SK-N-SH treated with all-trans-retinoic acid at 6 μM for 48 hours (cell line): Measurements from ENCODE around the gene CDCA3.

Experiments used
- ATAC-seq: fragments of 200-7000 bp; cut with Tn5 transposase; 3 replicates; pipeline ENCODE4 v1.9.1; 2020; ENCODE audit warnings: mild to moderate bottlenecking, moderate library complexity
- BACH2 ChIP-seq: fragments of 250-450 bp; sonication (Bioruptor Pico); IDR thresholded peaks from 2 replicates; pipeline ENCODE4 v1.9.0; 2021; ENCODE audit warnings: mild to moderate bottlenecking, borderline replicate concordance
- CSDC2 ChIP-seq: fragments of 250-450 bp; sonication (Bioruptor Pico); IDR thresholded peaks from 2 replicates; pipeline ENCODE4 v1.5.0; 2020; ENCODE audit warnings: mild to moderate bottlenecking, moderate library complexity
- ESRRG ChIP-seq: fragments of 250-450 bp; sonication (Bioruptor Pico); IDR thresholded peaks from 2 replicates; pipeline ENCODE4 v1.6.1; 2021; ENCODE audit warnings: mild to moderate bottlenecking
- GLIS3 ChIP-seq: fragments of 250-450 bp; sonication (Bioruptor Pico); IDR thresholded peaks from 2 replicates; pipeline ENCODE4 v1.5.0; 2020; ENCODE audit warnings: mild to moderate bottlenecking, moderate library complexity
- ISL1 ChIP-seq: fragments of 250-450 bp; sonication (Bioruptor Pico); IDR thresholded peaks from 2 replicates; pipeline ENCODE4 v2.1.2; 2022; ENCODE audit warnings: mild to moderate bottlenecking, moderate library complexity
- OSR1 ChIP-seq: fragments of 250-450 bp; sonication (Bioruptor Pico); IDR thresholded peaks from 2 replicates; pipeline ENCODE4 v1.8.0; 2022; ENCODE audit warnings: moderate library complexity, mild to moderate bottlenecking, inconsistent platforms
- PPARA ChIP-seq: fragments of 250-450 bp; sonication (Bioruptor Pico); IDR thresholded peaks from 2 replicates; pipeline ENCODE4 v1.5.0; 2020; ENCODE audit warnings: mild to moderate bottlenecking, borderline replicate concordance
- RARB ChIP-seq: fragments of 250-450 bp; sonication (Bioruptor Pico); IDR thresholded peaks from 2 replicates; pipeline ENCODE4 v1.8.0; 2021; ENCODE audit warnings: mild to moderate bottlenecking, moderate library complexity
- SNAI2 ChIP-seq: fragments of 250-450 bp; sonication (Bioruptor Pico); IDR thresholded peaks from 2 replicates; pipeline ENCODE4 v1.5.0; 2020; ENCODE audit warnings: mild to moderate bottlenecking, moderate library complexity
- TCF4 ChIP-seq: fragments of 250-450 bp; sonication (Bioruptor Pico); IDR thresholded peaks from 2 replicates; pipeline ENCODE4 v1.8.0; 2021; ENCODE audit warnings: mild to moderate bottlenecking, moderate library complexity, borderline replicate concordance
- TOX ChIP-seq: fragments of 250-450 bp; sonication (Bioruptor Pico); IDR thresholded peaks from 2 replicates; pipeline ENCODE4 v1.8.0; 2021; ENCODE audit warnings: mild to moderate bottlenecking, moderate library complexity, borderline replicate concordance
- ZC3H10 ChIP-seq: fragments of 250-450 bp; sonication (Bioruptor Pico); IDR thresholded peaks from 2 replicates; pipeline ENCODE4 v1.5.1; 2021; ENCODE audit warnings: mild to moderate bottlenecking, moderate library complexity
- ZFP3 ChIP-seq: fragments of 250-450 bp; sonication (Bioruptor Pico); IDR thresholded peaks from 2 replicates; pipeline ENCODE4 v1.5.0; 2020; ENCODE audit warnings: mild to moderate bottlenecking, moderate library complexity
- ZFP30 ChIP-seq: fragments of 450-650 bp; formaldehyde crosslinking; IDR thresholded peaks from 2 replicates; pipeline ENCODE4 v1.5.0; 2022; ENCODE audit warnings: mild to moderate bottlenecking, moderate library complexity
- ZNF70 ChIP-seq: fragments of 450-650 bp; formaldehyde crosslinking; IDR thresholded peaks from 2 replicates; pipeline ENCODE4 v1.5.0; 2020; ENCODE audit warnings: mild to moderate bottlenecking, moderate library complexity
- ZNF8 ChIP-seq: fragments of 450-650 bp; formaldehyde crosslinking; IDR thresholded peaks from 2 replicates; pipeline ENCODE4 v1.5.0; 2020; ENCODE audit warnings: mild to moderate bottlenecking, moderate library complexity
- TF ChIP-seq, protein P1 (sequence below): fragments of 250-450 bp; sonication (Bioruptor Pico); IDR thresholded peaks from 2 replicates; pipeline ENCODE4 v1.5.1; 2021; ENCODE audit warnings: mild to moderate bottlenecking, moderate library complexity
- TF ChIP-seq, protein P2 (sequence below): fragments of 250-450 bp; sonication (Bioruptor Pico); IDR thresholded peaks from 2 replicates; pipeline ENCODE4 v1.8.0; 2021; ENCODE audit warnings: low read depth, mild to moderate bottlenecking, moderate library complexity, borderline replicate concordance
- TF ChIP-seq, protein P3 (sequence below): fragments of 250-450 bp; sonication (Bioruptor Pico); IDR thresholded peaks from 2 replicates; pipeline ENCODE4 v1.5.1; 2020; ENCODE audit warnings: low read depth, mild to moderate bottlenecking, moderate library complexity
- TF ChIP-seq, protein P4 (sequence below): fragments of 250-450 bp; sonication (Bioruptor Pico); IDR thresholded peaks from 2 replicates; pipeline ENCODE4 v1.8.0; 2020; ENCODE audit warnings: mild to moderate bottlenecking, moderate library complexity, borderline replicate concordance
- TF ChIP-seq, protein P5 (sequence below): fragments of 250-450 bp; sonication (Bioruptor Pico); IDR thresholded peaks from 2 replicates; pipeline ENCODE4 v1.5.0; 2020; ENCODE audit warnings: mild to moderate bottlenecking, moderate library complexity

CDCA3 gene

DNA sequence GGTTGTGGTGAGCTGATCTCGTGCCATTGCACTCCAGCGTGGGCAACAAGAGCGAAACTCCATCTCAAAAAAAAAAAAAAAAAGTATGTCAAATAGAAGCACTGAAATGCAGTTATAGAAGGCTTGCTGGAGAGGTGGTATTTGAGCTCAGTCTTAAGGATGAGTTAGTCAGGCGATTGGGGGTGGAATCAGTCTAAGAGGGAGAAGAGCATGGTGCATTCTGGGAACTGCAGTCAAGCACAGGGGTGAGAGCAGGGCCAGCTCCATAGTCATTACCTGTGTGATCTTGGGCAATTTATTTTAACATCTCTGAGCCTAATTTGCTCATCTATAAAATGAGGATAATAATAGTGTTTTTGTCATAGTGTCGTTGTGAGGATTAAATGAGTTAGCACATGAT is 16.2 kb downstream of the CDCA3 start:
- TF ChIP-seq, protein P1, sequence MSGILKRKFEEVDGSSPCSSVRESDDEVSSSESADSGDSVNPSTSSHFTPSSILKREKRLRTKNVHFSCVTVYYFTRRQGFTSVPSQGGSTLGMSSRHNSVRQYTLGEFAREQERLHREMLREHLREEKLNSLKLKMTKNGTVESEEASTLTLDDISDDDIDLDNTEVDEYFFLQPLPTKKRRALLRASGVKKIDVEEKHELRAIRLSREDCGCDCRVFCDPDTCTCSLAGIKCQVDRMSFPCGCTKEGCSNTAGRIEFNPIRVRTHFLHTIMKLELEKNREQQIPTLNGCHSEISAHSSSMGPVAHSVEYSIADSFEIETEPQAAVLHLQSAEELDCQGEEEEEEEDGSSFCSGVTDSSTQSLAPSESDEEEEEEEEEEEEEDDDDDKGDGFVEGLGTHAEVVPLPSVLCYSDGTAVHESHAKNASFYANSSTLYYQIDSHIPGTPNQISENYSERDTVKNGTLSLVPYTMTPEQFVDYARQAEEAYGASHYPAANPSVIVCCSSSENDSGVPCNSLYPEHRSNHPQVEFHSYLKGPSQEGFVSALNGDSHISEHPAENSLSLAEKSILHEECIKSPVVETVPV (CRISPR knock-in tag), result no peak
- no peak for TF ChIP-seq ESRRG (CRISPR knock-in tag)
- TF ChIP-seq SNAI2, result no peak
- no peak for TF ChIP-seq PPARA
- no peak for TF ChIP-seq OSR1 (CRISPR knock-in tag)
- TF ChIP-seq ZFP30 (CRISPR knock-in tag), result no peak
- no peak; the same call in 2 of the 3 replicates for ATAC-seq

DNA sequence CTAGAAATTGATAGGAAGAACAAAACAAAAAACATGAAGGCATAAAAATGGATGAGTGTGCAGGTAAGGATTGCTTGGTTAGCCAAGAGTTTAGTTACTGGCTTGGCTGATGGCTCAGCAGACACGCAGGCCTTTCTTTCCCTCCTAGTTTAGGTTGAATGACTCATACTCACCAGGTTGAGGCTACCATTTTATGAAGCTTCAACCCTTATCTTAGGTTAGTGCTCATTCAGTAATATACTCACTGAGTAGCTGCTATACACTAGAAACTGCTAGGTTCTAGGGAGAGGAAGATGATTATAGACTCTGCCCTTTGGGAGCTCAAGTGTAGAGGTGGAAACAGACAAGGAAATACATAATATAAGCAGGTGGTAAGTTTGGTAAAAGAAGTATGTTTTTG is 16.8 kb downstream of the CDCA3 start:
- no peak for ATAC-seq

DNA sequence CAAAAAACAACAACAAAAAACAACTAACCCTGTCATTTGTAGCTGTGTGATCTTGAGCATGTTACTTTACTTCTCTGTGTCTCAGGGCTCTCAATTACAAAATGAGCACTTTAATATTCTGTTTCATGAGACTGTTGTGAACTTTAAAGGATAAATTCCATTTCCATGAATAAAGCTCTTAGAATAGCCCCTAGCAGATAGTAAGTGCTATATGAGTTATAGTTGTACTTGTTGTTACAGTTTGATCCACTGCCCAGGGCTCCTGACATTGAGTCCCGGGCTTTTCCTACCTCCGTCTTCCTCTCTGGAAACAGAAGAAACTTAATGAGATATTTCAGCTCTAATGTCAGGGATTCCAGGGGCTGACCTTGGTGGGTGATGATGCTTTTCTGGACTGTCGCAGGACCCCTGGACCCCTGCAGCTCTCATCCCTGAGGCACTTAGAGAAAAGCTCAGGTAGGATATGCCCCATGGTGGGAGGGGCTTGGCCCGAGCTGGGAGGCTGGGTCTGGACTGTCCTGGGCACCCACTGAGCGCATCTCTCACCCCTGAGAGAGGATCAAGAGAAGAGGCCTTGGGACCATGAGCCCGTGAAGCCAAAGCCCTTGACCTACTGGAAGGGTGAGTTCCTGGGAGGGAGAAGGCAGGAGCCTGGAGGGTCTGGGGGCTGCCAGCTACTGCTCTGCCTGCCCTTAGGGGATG is 17.7 kb downstream of the CDCA3 start:
- TF ChIP-seq ISL1 (CRISPR knock-in tag) (no peak), RARB (CRISPR knock-in tag) (no peak), ZNF70 (CRISPR knock-in tag) (no peak), ESRRG (CRISPR knock-in tag) (no peak), ZFP3 (CRISPR knock-in tag) (no peak), TCF4 (CRISPR knock-in tag) (no peak), GLIS3 (no peak), OSR1 (CRISPR knock-in tag) (no peak), ZNF8 (CRISPR knock-in tag) (no peak), BACH2 (CRISPR knock-in tag) (no peak)
- TF ChIP-seq, protein P2, sequence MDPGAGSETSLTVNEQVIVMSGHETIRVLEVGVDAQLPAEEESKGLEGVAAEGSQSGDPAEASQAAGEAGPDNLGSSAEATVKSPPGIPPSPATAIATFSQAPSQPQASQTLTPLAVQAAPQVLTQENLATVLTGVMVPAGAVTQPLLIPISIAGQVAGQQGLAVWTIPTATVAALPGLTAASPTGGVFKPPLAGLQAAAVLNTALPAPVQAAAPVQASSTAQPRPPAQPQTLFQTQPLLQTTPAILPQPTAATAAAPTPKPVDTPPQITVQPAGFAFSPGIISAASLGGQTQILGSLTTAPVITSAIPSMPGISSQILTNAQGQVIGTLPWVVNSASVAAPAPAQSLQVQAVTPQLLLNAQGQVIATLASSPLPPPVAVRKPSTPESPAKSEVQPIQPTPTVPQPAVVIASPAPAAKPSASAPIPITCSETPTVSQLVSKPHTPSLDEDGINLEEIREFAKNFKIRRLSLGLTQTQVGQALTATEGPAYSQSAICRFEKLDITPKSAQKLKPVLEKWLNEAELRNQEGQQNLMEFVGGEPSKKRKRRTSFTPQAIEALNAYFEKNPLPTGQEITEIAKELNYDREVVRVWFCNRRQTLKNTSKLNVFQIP (CRISPR knock-in tag), result no peak
- TF ChIP-seq, protein P3, sequence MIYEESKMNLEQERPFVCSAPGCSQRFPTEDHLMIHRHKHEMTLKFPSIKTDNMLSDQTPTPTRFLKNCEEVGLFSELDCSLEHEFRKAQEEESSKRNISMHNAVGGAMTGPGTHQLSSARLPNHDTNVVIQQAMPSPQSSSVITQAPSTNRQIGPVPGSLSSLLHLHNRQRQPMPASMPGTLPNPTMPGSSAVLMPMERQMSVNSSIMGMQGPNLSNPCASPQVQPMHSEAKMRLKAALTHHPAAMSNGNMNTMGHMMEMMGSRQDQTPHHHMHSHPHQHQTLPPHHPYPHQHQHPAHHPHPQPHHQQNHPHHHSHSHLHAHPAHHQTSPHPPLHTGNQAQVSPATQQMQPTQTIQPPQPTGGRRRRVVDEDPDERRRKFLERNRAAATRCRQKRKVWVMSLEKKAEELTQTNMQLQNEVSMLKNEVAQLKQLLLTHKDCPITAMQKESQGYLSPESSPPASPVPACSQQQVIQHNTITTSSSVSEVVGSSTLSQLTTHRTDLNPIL (CRISPR knock-in tag), result no peak
- TF ChIP-seq, protein P1 (CRISPR knock-in tag), result no peak
- TF ChIP-seq, protein P4, sequence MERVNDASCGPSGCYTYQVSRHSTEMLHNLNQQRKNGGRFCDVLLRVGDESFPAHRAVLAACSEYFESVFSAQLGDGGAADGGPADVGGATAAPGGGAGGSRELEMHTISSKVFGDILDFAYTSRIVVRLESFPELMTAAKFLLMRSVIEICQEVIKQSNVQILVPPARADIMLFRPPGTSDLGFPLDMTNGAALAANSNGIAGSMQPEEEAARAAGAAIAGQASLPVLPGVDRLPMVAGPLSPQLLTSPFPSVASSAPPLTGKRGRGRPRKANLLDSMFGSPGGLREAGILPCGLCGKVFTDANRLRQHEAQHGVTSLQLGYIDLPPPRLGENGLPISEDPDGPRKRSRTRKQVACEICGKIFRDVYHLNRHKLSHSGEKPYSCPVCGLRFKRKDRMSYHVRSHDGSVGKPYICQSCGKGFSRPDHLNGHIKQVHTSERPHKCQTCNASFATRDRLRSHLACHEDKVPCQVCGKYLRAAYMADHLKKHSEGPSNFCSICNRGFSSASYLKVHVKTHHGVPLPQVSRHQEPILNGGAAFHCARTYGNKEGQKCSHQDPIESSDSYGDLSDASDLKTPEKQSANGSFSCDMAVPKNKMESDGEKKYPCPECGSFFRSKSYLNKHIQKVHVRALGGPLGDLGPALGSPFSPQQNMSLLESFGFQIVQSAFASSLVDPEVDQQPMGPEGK (CRISPR knock-in tag), result no peak
- no peak for ATAC-seq

More for the DNA sequence above, 16.8 kb downstream of the CDCA3 start:
- no peak for TF ChIP-seq TOX (CRISPR knock-in tag)
- no peak for TF ChIP-seq RARB (CRISPR knock-in tag)
- TF ChIP-seq, protein P3 (CRISPR knock-in tag), result no peak
- TF ChIP-seq, protein P5, sequence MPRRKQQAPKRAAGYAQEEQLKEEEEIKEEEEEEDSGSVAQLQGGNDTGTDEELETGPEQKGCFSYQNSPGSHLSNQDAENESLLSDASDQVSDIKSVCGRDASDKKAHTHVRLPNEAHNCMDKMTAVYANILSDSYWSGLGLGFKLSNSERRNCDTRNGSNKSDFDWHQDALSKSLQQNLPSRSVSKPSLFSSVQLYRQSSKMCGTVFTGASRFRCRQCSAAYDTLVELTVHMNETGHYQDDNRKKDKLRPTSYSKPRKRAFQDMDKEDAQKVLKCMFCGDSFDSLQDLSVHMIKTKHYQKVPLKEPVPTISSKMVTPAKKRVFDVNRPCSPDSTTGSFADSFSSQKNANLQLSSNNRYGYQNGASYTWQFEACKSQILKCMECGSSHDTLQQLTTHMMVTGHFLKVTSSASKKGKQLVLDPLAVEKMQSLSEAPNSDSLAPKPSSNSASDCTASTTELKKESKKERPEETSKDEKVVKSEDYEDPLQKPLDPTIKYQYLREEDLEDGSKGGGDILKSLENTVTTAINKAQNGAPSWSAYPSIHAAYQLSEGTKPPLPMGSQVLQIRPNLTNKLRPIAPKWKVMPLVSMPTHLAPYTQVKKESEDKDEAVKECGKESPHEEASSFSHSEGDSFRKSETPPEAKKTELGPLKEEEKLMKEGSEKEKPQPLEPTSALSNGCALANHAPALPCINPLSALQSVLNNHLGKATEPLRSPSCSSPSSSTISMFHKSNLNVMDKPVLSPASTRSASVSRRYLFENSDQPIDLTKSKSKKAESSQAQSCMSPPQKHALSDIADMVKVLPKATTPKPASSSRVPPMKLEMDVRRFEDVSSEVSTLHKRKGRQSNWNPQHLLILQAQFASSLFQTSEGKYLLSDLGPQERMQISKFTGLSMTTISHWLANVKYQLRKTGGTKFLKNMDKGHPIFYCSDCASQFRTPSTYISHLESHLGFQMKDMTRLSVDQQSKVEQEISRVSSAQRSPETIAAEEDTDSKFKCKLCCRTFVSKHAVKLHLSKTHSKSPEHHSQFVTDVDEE (CRISPR knock-in tag), result no peak
- no peak for TF ChIP-seq ZNF8 (CRISPR knock-in tag)
- no peak for TF ChIP-seq CSDC2 (CRISPR knock-in tag)
- no peak for TF ChIP-seq ZFP3 (CRISPR knock-in tag)
- no peak for TF ChIP-seq OSR1 (CRISPR knock-in tag)
- TF ChIP-seq ZC3H10, result no peak
